SK-N-SH treated with all-trans-retinoic acid at 6 μM for 48 hours (cell line): Measurements from ENCODE around the gene XPC.

Experiments used
- TOX ChIP-seq: fragments of 250-450 bp; sonication (Bioruptor Pico); IDR thresholded peaks from 2 replicates; pipeline ENCODE4 v1.8.0; 2021; ENCODE audit warnings: mild to moderate bottlenecking, moderate library complexity, borderline replicate concordance
- ZC3H10 ChIP-seq: fragments of 250-450 bp; sonication (Bioruptor Pico); IDR thresholded peaks from 2 replicates; pipeline ENCODE4 v1.5.1; 2021; ENCODE audit warnings: mild to moderate bottlenecking, moderate library complexity
- TF ChIP-seq, protein P1 (sequence below): fragments of 250-450 bp; sonication (Bioruptor Pico); IDR thresholded peaks from 2 replicates; pipeline ENCODE4 v1.8.0; 2020; ENCODE audit warnings: mild to moderate bottlenecking, moderate library complexity, borderline replicate concordance

DNA sequence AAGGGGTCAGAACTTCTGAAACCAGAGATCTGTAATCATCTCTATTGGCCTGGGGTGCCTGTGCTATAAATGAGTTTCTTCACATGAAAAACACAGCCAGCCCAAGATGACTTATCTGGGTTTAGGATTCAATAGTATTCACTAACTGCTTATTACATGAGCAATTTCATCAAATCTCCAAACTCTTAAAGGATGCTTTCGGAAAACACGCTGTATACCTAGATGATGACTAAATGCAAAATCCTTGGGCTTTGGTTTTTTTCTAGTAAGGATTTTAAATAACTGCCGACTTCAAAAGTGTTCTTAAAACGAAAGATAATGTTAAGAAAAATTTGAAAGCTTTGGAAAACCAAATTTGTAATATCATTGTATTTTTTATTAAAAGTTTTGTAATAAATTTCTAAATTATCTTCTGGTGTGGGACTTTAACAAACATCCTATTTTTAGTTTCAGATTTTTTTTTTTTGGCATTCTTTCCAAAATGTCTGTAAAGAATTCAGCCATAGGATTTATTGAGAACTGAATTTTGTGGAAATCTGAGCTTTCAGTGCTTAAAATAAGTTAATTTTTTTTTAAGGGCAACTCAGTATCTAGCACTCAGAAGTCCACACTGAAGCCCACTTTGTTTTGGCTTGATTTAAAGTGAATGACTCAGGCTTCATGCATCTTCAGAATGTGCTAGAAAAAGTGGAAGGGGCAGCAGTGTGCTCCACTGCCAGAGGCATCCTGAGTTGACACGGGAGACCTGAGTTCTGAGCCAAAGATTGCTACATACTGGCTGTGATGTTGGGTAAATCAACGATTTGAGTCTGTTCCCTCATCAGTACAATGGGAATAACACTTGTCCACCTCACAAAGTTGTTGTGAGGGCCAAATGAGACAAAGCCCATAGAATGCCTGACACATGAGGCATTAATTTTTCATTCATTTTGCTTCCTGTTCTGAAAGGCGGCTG lies 34.9 kb downstream of the XPC start:
- TF ChIP-seq, protein P1, sequence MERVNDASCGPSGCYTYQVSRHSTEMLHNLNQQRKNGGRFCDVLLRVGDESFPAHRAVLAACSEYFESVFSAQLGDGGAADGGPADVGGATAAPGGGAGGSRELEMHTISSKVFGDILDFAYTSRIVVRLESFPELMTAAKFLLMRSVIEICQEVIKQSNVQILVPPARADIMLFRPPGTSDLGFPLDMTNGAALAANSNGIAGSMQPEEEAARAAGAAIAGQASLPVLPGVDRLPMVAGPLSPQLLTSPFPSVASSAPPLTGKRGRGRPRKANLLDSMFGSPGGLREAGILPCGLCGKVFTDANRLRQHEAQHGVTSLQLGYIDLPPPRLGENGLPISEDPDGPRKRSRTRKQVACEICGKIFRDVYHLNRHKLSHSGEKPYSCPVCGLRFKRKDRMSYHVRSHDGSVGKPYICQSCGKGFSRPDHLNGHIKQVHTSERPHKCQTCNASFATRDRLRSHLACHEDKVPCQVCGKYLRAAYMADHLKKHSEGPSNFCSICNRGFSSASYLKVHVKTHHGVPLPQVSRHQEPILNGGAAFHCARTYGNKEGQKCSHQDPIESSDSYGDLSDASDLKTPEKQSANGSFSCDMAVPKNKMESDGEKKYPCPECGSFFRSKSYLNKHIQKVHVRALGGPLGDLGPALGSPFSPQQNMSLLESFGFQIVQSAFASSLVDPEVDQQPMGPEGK (CRISPR knock-in tag): no peak
- TF ChIP-seq TOX (CRISPR knock-in tag) (no peak), ZC3H10 (no peak)
